ENCODE measurements around the gene C18orf32.

GRCh38 chr18:49495480-49495879 lies 8.4 kb upstream of the C18orf32 start:
- TF ChIP-seq CTCF (IDR thresholded peaks at IDR 0.05): no peak
- TF ChIP-seq POLR2A (IDR thresholded peaks at IDR 0.05): no peak
